H1 (cell line): ENCODE measurements around the gene RPUSD3. TPM values are rescaled to one million over a fixed set of nuclear protein-coding genes. Genes with fewer than 3 reads are reported as not detected.

Source experiments
- TCF12 ChIP-seq: IDR thresholded peaks from 2 replicates; pipeline ENCODE4 v1.6.1; 2011; ENCODE audit warnings: low read depth, mild to moderate bottlenecking, low read length
- polyA plus RNA-seq, 7 experiments: library from polyadenylated mRNA; depleted of rRNA in 3 of 7; stranded (reverse) in 5 of 7; unstranded in 2 of 7; fragments of >200 nt in 5 of 7; fragments of 200-250 nt in 2 of 7; gene quantifications; 1 replicate in 5 of 7; 2 replicates in 1 of 7; 4 replicates in 1 of 7; pipeline versions ENCODE4 v1.2.1 to v1.2.3, GENCODE V29; 2011 to 2013; ENCODE audit warnings: missing spikeins in 2 of 7, mixed read lengths in 2 of 7
- total RNA-seq: library from RNA; stranded (reverse); fragmentation: NEBNext Ultra II Directional; extraction: Animal tissue kit (Norgen Biotek cat#: 25700); gene quantifications from 2 replicates; pipeline ENCODE4 v1.2.1, GENCODE V29; 2021
- TF ChIP-seq, protein P1 (sequence below): IDR thresholded peaks from 2 replicates; pipeline ENCODE4 v1.6.1; 2012; ENCODE audit warnings: low read length, inconsistent platforms

The RPUSD3 gene
- total and polyA plus RNA-seq, 2 of the 8 experiments (the other 6 are each of a cell fraction or from before 2014, with no cell fraction given), result 68.4 to 154 TPM

DNA sequence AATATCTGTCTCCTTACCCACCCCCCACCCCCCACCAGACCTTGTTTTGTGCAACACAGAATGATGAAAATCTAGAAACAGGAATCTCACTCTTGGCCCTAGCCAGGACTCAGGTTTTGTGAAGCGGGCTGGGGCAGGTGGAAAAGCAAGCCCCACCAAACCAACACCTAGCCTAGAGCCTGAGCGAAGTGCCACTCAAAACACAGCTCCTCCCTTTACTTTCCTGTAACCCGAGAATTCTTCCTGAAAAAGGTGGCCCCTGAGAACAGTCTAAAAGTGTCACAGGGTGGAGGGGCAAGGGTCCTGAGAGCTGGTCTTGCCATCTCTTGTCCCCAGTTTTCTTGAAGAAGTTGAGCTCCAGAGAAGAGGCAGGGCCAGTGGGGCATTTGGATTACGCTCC, 17.4 kb upstream of the RPUSD3 start (continued):
- TF ChIP-seq, protein P1, sequence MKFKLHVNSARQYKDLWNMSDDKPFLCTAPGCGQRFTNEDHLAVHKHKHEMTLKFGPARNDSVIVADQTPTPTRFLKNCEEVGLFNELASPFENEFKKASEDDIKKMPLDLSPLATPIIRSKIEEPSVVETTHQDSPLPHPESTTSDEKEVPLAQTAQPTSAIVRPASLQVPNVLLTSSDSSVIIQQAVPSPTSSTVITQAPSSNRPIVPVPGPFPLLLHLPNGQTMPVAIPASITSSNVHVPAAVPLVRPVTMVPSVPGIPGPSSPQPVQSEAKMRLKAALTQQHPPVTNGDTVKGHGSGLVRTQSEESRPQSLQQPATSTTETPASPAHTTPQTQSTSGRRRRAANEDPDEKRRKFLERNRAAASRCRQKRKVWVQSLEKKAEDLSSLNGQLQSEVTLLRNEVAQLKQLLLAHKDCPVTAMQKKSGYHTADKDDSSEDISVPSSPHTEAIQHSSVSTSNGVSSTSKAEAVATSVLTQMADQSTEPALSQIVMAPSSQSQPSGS, result no peak
- TF ChIP-seq TCF12, result no peak
